Muscle layer of duodenum (tissue), 2 donors: ENCODE measurements around the gene TMEM132C.

Experiments used
- H3K27ac ChIP-seq: one replicate; pipeline ENCODE4 v1.7.0; 2013; ENCODE audit warnings: mild to moderate bottlenecking, low read length
- H3K27me3 ChIP-seq: one replicate; pipeline ENCODE4 v1.7.0; 2013; ENCODE audit warnings: low read depth, mild to moderate bottlenecking, control low read depth, low read length
- H3K36me3 ChIP-seq, 2 donors: one replicate each; pipeline ENCODE4 v1.7.0; 2013; ENCODE audit warnings: low read length in 2 of 2, control low read depth in 1 of 2, mild to moderate bottlenecking in 1 of 2; ENCODE audit not compliant: insufficient read depth in 2 of 2, control insufficient read depth in 1 of 2
- H3K4me1 ChIP-seq, 2 donors: one replicate each; pipeline ENCODE4 v1.7.0; 2013; ENCODE audit warnings: low read length in 2 of 2, mild to moderate bottlenecking in 2 of 2, control low read depth in 1 of 2, moderate library complexity in 1 of 2; ENCODE audit not compliant: insufficient read depth in 2 of 2, control insufficient read depth in 1 of 2
- H3K4me3 ChIP-seq, 2 donors: one replicate each; pipeline ENCODE4 v1.7.0; 2013; ENCODE audit warnings: low read length in 2 of 2, low read depth in 1 of 2, mild to moderate bottlenecking in 1 of 2
- H3K9me3 ChIP-seq, 2 donors: one replicate each; pipeline ENCODE4 v1.7.0; 2013; ENCODE audit warnings: low read length in 2 of 2, control low read depth in 1 of 2, mild to moderate bottlenecking in 1 of 2; ENCODE audit not compliant: control insufficient read depth in 1 of 2
- donor health status: healthy.

TMEM132C gene

DNA sequence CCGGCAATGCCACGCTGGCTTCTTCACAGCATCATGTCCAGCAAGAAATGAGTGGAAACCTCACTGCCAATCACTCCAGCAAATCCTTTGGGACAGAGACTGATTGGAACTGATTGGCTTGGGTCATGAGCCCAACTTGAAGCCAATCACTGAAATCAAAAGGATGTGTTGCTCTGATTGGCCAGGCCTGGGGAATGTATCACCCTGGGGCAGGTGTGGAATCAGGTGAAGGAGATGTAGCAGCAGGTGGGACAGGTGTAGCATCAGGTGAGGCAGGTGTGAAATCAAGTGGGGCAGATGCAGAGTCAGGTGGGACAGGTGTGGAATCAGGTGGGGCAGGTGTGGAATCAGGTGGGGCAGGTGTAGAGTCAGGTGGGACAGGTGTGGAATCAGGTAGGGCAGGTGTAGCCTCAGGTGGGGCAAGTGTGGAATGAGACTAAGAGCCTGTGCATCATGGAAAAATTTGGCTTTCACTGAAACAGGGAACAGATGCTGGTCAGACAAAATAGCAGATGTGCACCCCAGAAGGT lies 350.4 kb downstream of the TMEM132C start:
- Histone ChIP-seq H3K36me3 (no peaks in the 10 kb centered on the region), H3K27ac (no peak overlapping the region), H3K4me1 (no peaks in the 10 kb centered on the region), H3K27me3 (no peaks in the 10 kb centered on the region), H3K4me3 (no peak overlapping the region), H3K9me3 (no peaks in the 10 kb centered on the region)

DNA sequence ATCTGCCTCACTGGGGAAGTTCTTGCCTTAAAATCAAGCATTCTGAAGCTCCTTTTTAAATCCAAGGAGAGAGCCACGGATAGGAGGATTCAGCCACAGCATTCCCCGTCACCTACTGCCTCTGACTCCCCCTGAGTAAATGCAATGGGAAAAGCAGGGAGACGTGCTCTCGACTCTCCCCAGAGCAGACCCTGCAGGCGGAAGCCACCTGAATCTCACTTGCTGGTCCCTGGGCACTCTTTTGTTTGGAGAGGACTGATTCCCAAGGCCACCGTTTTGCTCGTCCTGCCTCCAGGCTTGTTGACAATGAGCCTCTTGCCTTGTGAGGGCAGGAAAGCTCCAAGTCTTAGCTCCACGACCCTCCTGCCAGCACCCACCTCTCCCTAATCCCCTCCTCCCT lies 352.3 kb downstream of the TMEM132C start:
- Histone ChIP-seq H3K27me3 (no peaks in the 10 kb centered on the region), H3K4me3 (no peak overlapping the region), H3K27ac (no peak overlapping the region), H3K4me1 (no peaks in the 10 kb centered on the region), H3K9me3 (no peaks in the 10 kb centered on the region), H3K36me3 (no peaks in the 10 kb centered on the region)

DNA sequence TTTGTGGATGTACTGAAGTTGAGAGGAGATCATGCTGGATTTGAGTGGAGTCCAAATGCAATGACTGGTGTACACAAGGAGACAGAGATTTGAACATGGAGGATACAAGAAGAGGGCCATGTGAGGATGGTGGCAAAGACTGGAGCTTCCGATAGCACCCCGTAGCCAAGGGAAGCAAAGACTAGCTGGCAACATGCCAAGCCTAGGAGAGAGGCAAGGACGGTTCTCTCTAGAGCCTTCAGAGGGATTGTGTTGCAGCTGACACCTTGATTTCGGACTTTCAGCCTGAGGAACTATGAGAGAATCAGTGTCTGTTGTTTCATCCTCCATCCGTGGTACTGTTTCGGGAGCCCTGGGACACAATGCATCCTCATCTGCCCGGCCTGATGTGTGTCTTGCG lies 354.3 kb downstream of the TMEM132C start:
- Histone ChIP-seq H3K36me3 (no peaks in the 10 kb centered on the region), H3K4me3 (no peak overlapping the region), H3K4me1 (no peaks in the 10 kb centered on the region), H3K9me3 (no peaks in the 10 kb centered on the region), H3K27ac (no peak overlapping the region), H3K27me3 (no peaks in the 10 kb centered on the region)

- Histone ChIP-seq H3K27ac (no peak overlapping the region), H3K36me3 (no peaks in the 10 kb centered on the region), H3K4me3 (no peak overlapping the region), H3K4me1 (no peaks in the 10 kb centered on the region), H3K9me3 (peaks cover 0 to 2% of the 10 kb centered on the region in 2 donors), H3K27me3 (no peaks in the 10 kb centered on the region)
Measured at GRCh38 chr12:128623748-128624147, 356.8 kb downstream of the TMEM132C start.

GRCh38 chr12:128626808-128627320 lies 359.9 kb downstream of the TMEM132C start:
- Histone ChIP-seq H3K4me1 (no peaks in the 10 kb centered on the region), H3K27me3 (no peaks in the 10 kb centered on the region), H3K4me3 (no peak overlapping the region), H3K9me3 (peaks cover 0 to 2% of the 10 kb centered on the region in 2 donors), H3K27ac (no peak overlapping the region), H3K36me3 (no peaks in the 10 kb centered on the region)

DNA sequence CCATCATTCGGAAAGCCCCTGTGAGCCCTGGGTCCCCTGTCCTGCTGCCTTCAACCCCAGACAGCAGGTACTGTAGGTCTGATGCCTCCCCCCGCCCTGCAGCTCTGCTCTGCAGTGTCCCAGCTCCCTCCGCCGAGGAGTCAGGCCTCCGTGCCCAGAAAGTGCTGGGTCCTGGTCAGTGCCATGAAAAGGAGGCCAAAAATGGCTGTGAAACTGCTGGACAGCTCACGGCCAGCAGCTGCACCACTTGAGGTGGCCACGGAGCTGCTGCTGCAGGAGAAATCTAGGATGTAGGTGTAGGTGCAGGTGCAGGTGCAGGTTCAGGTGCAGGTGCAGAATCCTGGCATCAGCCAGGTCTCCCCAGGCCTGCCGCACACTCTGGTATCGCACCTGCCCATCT lies 360.7 kb downstream of the TMEM132C start:
- no peak overlapping the region for H3K4me3 ChIP-seq
- H3K9me3 ChIP-seq: peaks cover 0 to 2% of the 10 kb centered on the region in 2 donors
- no peak overlapping the region for H3K27ac ChIP-seq
- H3K4me1 ChIP-seq: no peaks in the 10 kb centered on the region
- no peaks in the 10 kb centered on the region for H3K27me3 ChIP-seq
- no peaks in the 10 kb centered on the region for H3K36me3 ChIP-seq

GRCh38 chr12:128629979-128630378 lies 363.0 kb downstream of the TMEM132C start:
- H3K4me1 ChIP-seq: no peaks in the 10 kb centered on the region
- no peaks in the 10 kb centered on the region for H3K27me3 ChIP-seq
- H3K9me3 ChIP-seq: peaks cover 0 to 7% of the 10 kb centered on the region in 2 donors
- no peaks in the 10 kb centered on the region for H3K36me3 ChIP-seq
- no peak overlapping the region for H3K27ac ChIP-seq
- H3K4me3 ChIP-seq: no peak overlapping the region

DNA sequence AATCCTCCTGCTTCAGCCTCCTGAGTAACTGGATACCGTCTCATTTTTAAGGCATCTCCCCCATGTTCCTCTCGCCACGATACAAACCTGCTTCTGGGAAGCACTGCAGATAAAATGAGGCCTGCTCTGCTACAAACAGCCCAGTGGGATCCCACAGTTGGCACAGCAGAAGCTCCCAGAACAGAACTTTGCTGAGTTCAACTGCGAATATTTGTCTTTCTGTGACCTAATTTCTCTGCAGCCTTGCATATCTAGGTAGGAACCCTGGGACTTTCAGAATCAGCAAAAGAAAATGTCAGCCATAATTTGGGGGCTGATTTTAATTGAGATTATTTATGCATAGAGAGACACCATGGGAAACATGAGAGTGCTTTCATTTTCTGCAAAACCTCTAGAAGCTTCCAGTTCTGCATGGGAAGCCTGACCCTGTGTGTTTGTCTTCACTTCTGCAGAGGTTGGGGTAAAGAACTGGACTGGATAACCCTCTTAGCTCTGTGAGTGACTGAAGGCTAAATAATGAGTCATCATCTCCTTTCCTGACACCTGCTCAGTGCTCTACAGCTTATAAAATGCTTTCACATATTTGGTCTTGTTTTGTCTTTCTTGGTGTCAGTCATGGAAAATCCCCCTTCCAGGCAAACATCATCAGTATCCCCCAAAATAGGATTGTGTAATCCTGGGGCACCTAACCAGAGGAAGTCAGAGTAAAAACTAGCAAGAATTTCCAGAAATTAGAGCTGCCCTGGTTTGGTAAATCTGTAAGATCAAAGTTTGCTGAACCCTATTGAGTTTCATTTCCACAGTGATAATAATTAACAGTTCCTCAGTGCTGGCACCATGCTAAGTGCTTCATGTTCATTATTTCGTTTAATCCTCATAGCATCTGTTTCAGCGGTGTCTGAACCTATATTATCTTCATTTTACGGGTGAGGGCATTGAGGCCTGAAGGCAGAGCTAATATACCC lies 371.0 kb downstream of the TMEM132C start:
- no peaks in the 10 kb centered on the region for H3K27me3 ChIP-seq
- no peaks in the 10 kb centered on the region for H3K4me1 ChIP-seq
- H3K9me3 ChIP-seq: peaks cover 0 to 3% of the 10 kb centered on the region in 2 donors
- no peak overlapping the region for H3K27ac ChIP-seq
- no peak overlapping the region for H3K4me3 ChIP-seq
- H3K36me3 ChIP-seq: no peaks in the 10 kb centered on the region

- no peaks in the 10 kb centered on the region for H3K9me3 ChIP-seq
- H3K27me3 ChIP-seq: no peaks in the 10 kb centered on the region
- H3K4me3 ChIP-seq: no peak overlapping the region
- H3K36me3 ChIP-seq: no peaks in the 10 kb centered on the region
- no peaks in the 10 kb centered on the region for H3K4me1 ChIP-seq
- H3K27ac ChIP-seq: no peak overlapping the region
Measured at GRCh38 chr12:128639089-128639488, 372.1 kb downstream of the TMEM132C start.

- Histone ChIP-seq H3K9me3 (no peaks in the 10 kb centered on the region), H3K27ac (no peak overlapping the region), H3K36me3 (no peaks in the 10 kb centered on the region), H3K27me3 (no peaks in the 10 kb centered on the region), H3K4me3 (peak overlapping the region in 1 of 2 donors; percentile 29), H3K4me1 (no peaks in the 10 kb centered on the region)
Measured at GRCh38 chr12:128643155-128643554, 376.2 kb downstream of the TMEM132C start.

DNA sequence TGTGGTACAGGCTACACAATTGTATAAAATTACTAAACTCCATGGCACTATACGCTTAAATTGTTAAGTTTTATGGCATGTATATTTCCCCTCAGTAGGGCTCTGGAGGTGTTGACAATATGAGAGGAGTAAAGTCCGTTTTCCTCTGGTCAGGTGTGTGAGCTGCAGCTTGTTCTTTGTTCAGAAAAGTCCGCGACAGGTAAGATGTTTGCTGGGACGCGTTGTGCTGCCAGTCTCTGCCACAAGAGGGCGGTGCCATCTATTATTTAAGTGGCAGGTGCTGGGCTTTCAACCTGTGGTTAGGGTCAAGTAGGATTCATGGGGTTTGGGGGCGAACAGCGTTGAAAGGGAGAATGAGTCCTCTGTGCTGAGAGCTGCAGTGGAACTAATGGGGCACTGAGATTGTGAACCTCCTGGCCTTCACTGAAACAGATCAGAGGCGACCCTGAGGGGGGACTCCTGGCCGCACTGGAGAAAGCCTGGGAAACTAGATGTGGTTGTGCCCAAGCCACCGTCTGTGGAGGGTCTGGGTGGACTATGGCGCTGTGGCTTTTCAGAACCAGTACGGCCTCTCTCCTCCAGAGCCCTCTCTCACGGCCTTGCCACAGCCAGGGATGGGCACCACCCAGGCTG lies 377.8 kb downstream of the TMEM132C start:
- Histone ChIP-seq H3K27me3 (no peaks in the 10 kb centered on the region), H3K27ac (no peak overlapping the region), H3K4me1 (no peaks in the 10 kb centered on the region), H3K4me3 (no peak overlapping the region), H3K9me3 (peaks cover 0 to 5% of the 10 kb centered on the region in 2 donors), H3K36me3 (no peaks in the 10 kb centered on the region)
